Measurements from ENCODE around the gene SMIM1.

SMIM1 gene

DNA sequence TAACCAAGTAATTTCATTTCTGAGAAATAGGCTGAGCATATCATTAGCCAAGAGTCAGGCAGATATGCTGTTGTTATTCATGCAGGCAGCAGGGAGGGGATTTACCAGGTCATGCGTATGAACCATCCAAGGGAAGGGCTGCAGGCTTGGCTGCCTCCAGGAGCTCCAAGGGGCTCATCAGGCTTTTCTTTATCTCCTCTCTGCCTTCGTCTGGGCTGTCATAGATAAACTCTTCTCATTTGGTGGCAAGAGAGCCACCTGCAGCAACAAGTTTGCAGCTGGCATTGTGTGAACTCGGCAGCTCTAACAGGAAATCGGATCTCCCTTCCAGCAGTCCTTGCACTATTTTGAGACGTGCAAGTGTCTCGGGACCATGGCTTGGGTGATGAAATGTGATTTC, 12.8 kb upstream of the SMIM1 start:
- DNase-seq = no peak

- DNase-seq = no peak
These were observed 11.1 kb upstream of the SMIM1 start for GRCh38 chr1:3761296-3762010.

GRCh38 chr1:3762151-3762872, 10.2 kb upstream of the SMIM1 start:
- DNase-seq = no peak

DNA sequence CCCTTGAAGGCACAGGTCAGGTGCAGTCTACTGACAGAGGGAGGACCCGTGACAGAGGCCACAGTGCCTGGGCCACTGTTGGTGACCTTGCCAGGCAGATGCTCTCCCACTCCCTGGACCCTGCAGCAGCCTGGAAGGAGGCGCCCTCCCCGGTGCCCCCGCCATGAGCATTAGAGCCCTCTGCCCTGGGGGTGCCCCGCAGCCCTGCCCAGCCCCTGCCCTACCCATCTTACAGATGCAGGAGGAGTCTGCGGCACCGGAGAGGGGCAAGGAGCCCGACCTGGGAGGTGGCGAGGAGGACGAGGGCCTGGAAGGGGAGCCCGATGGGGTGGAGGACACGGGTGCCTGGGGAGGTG, 9.7 kb upstream of the SMIM1 start:
- DNase-seq = no peak

DNA sequence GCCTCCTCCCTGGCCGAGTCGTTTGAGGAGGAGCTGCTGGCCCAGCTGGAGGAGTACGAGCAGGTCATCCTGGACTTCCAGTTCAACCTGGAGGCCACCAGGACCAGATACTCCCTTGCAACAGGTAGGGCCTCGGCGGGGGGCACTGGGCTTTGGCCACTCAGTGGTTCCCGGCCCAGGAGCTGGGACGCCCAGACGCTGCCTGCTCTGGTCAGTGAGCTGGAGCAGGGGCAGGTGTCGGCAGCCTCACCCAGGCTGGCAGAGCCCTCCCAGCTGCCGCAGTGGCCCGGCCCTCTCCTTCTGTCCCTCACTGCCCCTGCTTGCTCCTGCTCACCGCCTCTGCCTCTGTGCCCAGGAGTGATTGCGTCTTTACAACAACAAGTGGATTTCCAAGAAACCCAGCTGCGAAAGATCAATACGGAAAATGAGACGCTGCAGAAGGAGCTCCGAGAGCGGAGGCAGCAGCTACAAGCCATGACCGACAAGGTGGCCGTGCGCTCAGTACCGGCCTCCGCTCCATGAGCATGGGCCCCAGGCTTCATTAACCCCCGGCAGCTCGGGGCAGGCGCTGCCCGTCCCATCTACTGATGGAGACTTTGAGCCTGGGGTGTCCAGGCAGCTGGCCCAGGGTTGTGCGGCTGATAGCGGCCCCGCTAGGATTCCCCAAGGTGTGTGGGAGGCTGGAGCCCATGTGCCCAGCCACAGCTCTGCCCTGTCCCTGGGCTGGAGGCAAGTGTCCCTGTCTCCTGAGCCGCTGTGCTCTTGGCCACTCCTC, 9.0 kb upstream of the SMIM1 start:
- DNase-seq = no peak

DNA sequence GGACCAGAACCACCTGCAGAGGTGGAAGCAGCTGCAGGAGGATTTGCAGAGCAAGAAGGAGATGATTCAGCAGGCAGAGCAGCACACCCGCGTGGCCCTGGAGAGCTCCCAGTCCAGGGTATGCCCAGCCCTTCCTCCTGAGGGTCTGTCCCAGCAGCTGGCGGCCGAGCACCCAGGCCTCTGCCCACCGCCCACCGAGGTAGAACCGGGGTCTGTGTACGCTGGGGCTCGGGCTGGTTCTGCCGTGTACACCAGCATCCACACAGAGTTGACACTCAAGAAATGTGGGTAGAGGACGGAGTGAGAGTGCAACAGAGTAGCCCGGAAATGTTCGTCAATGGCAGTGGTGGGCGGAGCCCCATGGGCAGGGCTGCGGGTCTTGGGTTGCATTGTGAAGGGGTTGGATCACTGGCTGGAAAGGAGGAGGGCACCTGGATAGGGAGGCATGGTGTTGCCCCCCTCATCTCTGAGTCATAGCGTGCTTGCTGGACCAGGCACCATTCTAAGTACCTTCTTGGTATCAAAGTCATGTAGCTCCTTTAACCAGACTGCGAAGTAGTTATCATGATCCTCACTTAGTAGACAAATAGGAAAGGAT, 5.1 kb upstream of the SMIM1 start:
- DNase-seq = peak; percentile 6

DNA sequence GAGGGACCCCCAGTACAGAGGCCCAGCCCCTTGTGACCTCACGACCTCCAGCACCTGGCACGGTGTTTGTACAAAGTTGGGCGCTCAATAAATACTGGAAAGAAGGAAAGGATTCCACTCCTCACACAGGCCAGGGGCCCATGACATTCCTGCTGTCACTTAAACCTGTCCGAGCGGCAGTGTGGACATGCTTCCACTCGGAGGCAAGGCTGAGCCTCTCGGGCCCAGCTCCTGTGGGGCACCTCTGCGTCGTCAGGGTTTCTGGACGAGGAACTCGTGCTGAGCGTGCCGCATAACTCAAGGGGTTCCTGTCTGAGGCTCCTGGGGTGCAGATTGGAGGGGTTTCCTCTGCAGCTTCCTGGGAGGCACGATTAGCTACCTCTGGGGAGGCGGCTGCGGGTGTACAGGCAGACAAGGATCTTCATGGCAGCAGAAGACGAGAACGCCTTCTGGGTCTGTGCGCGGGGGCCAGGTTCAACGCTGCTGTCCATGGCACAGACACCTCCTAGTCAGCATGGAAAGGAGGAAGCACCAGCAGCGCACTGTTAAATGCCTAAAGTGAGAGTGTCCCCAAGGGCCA, 3.6 kb upstream of the SMIM1 start:
- DNase-seq = no peak

GRCh38 chr1:3770047-3770765, 2.3 kb upstream of the SMIM1 start:
- DNase-seq = no peak

- no peak for DNase-seq
These were observed 1.2 kb upstream of the SMIM1 start for GRCh38 chr1:3771108-3772026.

DNA sequence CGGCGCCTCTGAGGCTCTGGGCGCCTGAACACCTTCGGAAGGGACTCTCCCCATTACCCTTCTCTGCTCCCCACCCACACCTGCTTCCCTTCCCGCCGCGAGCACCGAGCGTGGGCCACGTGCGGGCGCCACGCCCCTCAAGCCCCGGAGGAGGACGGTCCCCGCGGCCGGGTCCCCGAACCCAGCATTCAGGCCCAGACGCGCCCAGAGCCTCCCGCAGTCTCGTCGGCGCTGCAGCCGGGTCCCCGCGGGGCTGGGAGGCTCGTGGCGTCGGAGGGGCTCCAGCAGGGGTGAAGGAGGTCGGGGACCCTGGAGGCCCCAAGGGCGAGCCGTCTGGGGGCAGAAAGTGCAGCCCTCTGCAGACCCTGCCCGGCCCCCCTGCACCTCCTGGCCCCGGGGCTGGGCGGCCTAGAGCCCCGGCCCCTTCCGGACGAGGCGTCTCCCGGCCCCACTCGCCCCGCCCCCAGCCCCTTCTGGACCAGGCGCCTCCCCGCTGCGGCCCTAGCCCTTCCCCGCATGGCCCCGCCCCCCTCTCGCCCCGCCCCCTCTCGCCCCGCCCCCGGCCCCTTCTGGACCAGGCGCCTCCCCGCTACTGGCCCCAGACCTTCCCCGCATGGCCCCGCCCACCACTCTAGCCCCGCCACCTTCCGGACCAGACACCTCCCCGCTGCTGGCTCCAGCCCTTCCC, 378 bp upstream of the SMIM1 start:
- DNase-seq = peak; percentile 85

- no peak for DNase-seq
These were observed 1.2 kb downstream of the SMIM1 start for GRCh38 chr1:3773572-3774275.

DNA sequence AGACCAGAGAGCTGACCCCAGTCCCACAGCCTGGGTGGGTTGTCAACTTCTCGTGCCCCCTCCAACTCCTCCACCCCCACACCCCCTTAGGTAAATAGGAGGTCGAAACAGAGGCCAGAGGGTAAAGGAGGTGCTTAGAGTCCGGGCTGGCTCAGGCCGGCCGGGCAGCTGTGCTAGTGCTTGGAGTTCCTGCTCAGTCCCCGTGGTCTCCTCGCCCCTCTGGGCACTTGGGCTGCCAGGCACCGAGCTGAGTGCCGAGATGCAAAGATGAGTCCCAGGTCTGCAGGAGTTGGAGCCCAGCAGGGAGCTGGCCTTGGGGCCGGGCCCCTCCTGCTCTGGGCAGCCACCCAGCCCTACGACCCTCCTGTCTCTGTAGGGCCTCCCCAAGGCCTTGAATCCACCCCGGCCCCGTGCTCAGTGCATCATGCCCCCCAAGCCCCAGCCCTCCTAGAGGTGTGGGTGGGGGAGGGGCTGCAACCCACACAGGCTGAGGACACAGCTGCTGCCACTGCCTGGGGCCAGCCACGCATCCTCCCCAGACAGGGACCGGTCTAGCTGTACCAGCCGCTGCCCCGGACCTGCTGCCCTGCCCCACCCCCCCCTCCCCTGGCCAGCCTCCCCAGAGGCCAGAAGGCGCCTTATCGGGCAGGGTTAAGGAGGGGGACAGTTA, 1.9 kb downstream of the SMIM1 start:
- no peak for DNase-seq

DNA sequence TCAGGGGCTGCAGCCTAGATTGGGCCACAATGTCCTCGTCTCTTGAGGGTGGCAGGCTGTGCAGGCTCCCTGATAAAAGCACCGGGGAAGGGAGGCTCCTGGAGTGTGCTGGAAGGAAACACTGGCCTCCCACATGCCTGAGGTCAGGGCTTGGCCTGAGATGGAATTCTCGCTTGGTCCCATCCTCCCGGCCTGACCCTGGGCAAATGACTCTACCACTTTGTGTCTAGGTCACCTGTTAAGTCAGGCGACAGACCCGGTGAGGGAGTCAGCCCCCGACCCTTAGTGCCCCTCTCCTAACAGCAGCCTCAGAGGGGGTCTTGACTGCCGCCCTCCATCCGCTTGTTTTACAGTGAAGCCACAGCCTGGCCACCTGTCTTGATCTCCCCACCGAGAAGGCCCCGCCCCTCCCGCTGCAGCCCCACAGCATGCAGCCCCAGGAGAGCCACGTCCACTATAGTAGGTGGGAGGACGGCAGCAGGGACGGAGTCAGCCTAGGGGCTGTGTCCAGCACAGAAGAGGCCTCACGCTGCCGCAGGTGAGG, 2.5 kb downstream of the SMIM1 start:
- peak; percentile 18 for DNase-seq

GRCh38 chr1:3775490-3776230, 3.1 kb downstream of the SMIM1 start:
- DNase-seq = peak; percentile 88

- DNase-seq = peak; percentile 16
These were observed 3.8 kb downstream of the SMIM1 start for GRCh38 chr1:3776231-3776961.

DNA sequence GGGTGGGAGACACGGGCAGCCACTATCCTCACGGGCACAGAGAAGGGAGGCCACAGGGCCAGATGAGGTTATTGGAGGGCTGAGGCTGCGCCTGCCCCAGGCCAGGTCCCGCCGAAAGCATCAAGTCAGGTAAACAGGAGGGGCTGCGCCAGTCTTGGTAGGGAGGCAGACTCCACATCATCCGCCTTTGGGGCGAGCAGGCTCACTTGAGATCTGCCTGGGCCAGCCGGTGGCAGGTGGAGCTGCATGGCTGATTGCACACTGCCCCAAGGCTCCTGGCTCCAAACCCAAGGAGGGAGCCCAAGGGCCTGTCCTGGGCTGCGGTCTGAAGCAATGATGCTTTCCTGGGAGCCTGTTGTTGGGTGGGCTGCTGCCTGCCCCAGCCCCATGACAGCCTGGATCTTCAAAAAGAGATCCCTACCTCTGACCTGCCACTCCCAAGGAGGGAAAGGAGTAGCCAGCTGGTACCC, 4.6 kb downstream of the SMIM1 start:
- DNase-seq = peak; percentile 4
